ENCODE results near the gene HLA-DOA. TPM values are rescaled to one million over a fixed set of nuclear protein-coding genes. Genes with fewer than 3 reads are reported as not detected.

Gene HLA-DOA
- total and polyA plus RNA-seq, 2 of the 8 experiments (the other 6 are each of a cell fraction or from before 2014, with no cell fraction given), result 23.7 to 89.0 TPM

DNA sequence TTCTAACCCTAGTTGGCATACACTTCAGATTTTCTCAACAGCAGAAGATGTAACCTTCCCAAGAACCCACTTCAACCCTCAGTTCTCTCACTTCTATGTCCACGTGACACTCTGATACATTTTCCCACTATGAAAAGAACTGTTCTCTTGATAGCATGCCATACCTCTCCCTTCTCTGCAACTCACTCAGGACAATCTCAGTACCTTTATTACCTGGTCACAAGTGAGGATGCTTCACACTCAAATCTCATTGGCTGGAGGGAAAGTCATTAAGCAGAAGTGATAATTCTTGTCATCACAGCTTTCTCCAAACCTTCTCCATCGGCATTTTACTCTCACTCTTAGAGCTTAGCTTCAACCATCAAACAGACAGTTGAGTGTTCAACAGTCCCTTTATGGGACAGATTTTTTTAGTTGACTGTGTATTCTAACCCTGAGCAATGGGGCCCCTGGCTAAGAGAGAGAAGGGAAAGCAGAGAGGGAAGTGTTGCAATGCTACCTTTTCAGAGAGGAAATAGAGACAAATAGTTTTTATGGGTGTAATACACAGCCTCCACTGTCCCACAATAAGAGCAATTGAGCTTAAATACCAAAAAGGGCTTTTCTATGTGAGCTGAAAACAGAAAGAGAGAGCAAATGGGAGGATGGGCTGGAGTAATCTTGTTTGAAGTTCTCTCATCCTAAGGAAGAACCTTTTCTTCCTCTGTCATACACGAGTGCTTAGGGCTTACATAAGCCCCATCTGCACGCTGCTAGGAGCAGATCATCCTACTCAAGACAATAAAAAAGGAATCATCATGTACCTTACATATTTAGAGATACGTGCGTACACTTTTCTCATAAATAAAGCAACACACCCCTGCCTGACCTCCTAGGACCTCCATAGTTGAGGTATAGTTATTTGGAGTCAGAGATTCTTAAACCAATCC lies 48.1 kb upstream of the HLA-DOA start:
- Histone ChIP-seq H3K27ac (ENCODE audit: low read depth, low read length) (no peak overlapping the region), H3K79me1 (ENCODE audit: low read depth, low read length) (no peaks in the 10 kb centered on the region), H3K9me3 (ENCODE audit: insufficient read depth in 2 of 2, low read depth in 1 of 2, low read length in 1 of 2) (peaks cover 8 to 10% of the 10 kb centered on the region in 2 experiments), H2AFZ (ENCODE audit: low read length) (no peak overlapping the region), H2AK5ac (ENCODE audit: low read depth, low read length) (no peak overlapping the region), H3K4me1 (replicated peaks in 1 of 4; ENCODE audit: control insufficient read depth in 3 of 4, insufficient read depth in 4 of 4, low read length in 3 of 4) (0 out of 7 replicates have a peak, but pooled peaks cover 0 to 2% (median 0%) of the 10 kb centered on the region in 4 experiments), H3K56ac (replicated peaks; ENCODE audit: insufficient read length, low read depth, low read length) (no peak overlapping the region), H3K14ac (ENCODE audit: insufficient read length) (no peak overlapping the region), H2BK12ac (ENCODE audit: low read depth, low read length) (no peak overlapping the region), H3K4me2 (ENCODE audit: insufficient read depth in 1 of 2, low read depth in 2 of 2, low read length in 2 of 2) (no peak overlapping the region), H3K36me3 (ENCODE audit: control insufficient read depth in 2 of 4, insufficient read depth in 4 of 4, low read length in 3 of 4) (no peaks in the 10 kb centered on the region), H3K27me3 (replicated peaks in 1 of 4; ENCODE audit: control insufficient read depth in 3 of 4, extremely low read depth in 1 of 4, insufficient read depth in 3 of 4, low read length in 3 of 4) (no peaks in the 10 kb centered on the region), H3K23ac (ENCODE audit: insufficient read length) (no peak overlapping the region), H3K4ac (replicated peaks; ENCODE audit: insufficient read length, low read depth, low read length) (no peak overlapping the region), H3K9ac (replicated peaks in 1 of 4; ENCODE audit: extremely low read depth in 1 of 4, low read depth in 3 of 4, low read length in 3 of 4) (no peak overlapping the region), H3K23me2 (ENCODE audit: low read depth, low read length) (no peaks in the 10 kb centered on the region), H2BK5ac (ENCODE audit: low read depth, low read length) (no peak overlapping the region), H3K79me2 (ENCODE audit: control insufficient read depth in 1 of 2, insufficient read depth in 2 of 2, low read length in 2 of 2) (no peaks in the 10 kb centered on the region), H4K91ac (replicated peaks; ENCODE audit: insufficient read length, low read length) (no peak overlapping the region), H4K5ac (ENCODE audit: insufficient read length, low read depth, low read length) (no peak overlapping the region), H3K18ac (ENCODE audit: extremely low read depth, low read length) (no peak overlapping the region), H2BK15ac (ENCODE audit: low read length) (no peak overlapping the region), H3K4me3 (ENCODE audit: extremely low read depth in 1 of 4, insufficient read depth in 2 of 4, low read depth in 3 of 4, low read length in 4 of 4) (no peak overlapping the region), H2BK20ac (ENCODE audit: low read length) (no peak overlapping the region), H2BK120ac (replicated peaks; ENCODE audit: low read depth, low read length) (no peak overlapping the region), H4K8ac (ENCODE audit: extremely low read depth, insufficient read depth, low read length) (no peak overlapping the region), H4K20me1 (replicated peaks in 1 of 2; ENCODE audit: control insufficient read depth in 1 of 2, insufficient read depth in 2 of 2, low read length in 2 of 2) (no peaks in the 10 kb centered on the region)
- FAIRE-seq (no peak), DNase-seq (ENCODE audit: low read depth in 1 of 2, low spot score in 2 of 2) (no peak)
- POLR2A ChIA-PET (ENCODE audit: partially characterized antibody), result interaction anchor here (0.8 kb wide), 1 partner anchor 25 kb away, joined by 3 read pairs; no protein-coding TSS in a partner anchor
- TF ChIP-seq KDM1A (IDR thresholded peaks at IDR 0.05; ENCODE audit: borderline replicate concordance, low read length), result no peak
- TF ChIP-seq BRCA1 (IDR thresholded peaks at IDR 0.05; ENCODE audit: low read depth, low read length), result no peak
- peak; percentile 32; the same call in 1 of the 2 replicates for TF ChIP-seq RFX5 (IDR thresholded peaks at IDR 0.05; ENCODE audit: borderline replicate concordance, low read depth, low read length)
- no peak for TF ChIP-seq SP2 (IDR thresholded peaks at IDR 0.05; ENCODE audit: low read length)
- CTCF ChIA-PET (ENCODE audit: partially characterized antibody), result interaction anchor here (0.8 kb wide), 1 partner anchor 69 kb away, joined by 3 read pairs; no protein-coding TSS in a partner anchor
- 82% methylated on average over 6 of the region's 6 CpGs; no CpG with 5 or more reads in 1 of the 2 experiments for WGBS, 2 experiments (ENCODE audit: extremely low coverage in 1 of 2, insufficient coverage in 1 of 2, insufficient read length in 1 of 2, insufficient replicate concordance in 2 of 2, low coverage in 1 of 2, low lambda C conversion rate in 2 of 2, missing lambda C conversion rate in 1 of 2)

Measured in H1 (cell line).